Endothelial cell of umbilical vein (primary cell): ENCODE data around the gene RAB31. TPM values are rescaled to one million over a fixed set of nuclear protein-coding genes. Genes with fewer than 3 reads are reported as not detected.

ENCODE experiments used
- BruUV-seq: library from RNA; stranded (reverse); fragments of 400-500 nt; replicated peaks from 2 replicates; lab custom pipeline; 2021; lab: Mats Ljungman, UMichigan
- CTCF ChIA-PET: fragments of 300-600, 350-600 bp; sonication (Branson Sonifier 250); formaldehyde crosslinking; loops from one replicate; lab custom pipeline; 2021; ENCODE audit warnings: antibody characterized with exemption, inconsistent platforms; lab: Charles Lee
- POLR2A ChIA-PET: fragments of 300-600, 350-600 bp; sonication (Branson Sonifier 250); formaldehyde crosslinking; loops from one replicate; lab custom pipeline; 2021; ENCODE audit warnings: antibody characterized with exemption, inconsistent platforms; lab: Charles Lee
- DNase-seq: peaks from one replicate; pipeline ENCODE4 v3.0.0-alpha.2; 2011; ENCODE audit warnings: low read depth, low spot score
- FAIRE-seq: peaks from 2 replicates; lab custom pipeline; 2011; peaks lifted over from hg19 to GRCh38; lab: Jason Lieb, UNC
- H2AFZ ChIP-seq: 2 replicates; pipeline ENCODE4 v1.6.0; 2012; ENCODE audit warnings: low read depth, low read length, control low read depth, inconsistent platforms
- H3K27ac ChIP-seq: 2 replicates; pipeline ENCODE4 v1.5.1; 2011; ENCODE audit warnings: low read depth, mild to moderate bottlenecking, control low read depth, low read length, moderate library complexity; ENCODE audit not compliant: insufficient read depth
- H3K27me3 ChIP-seq, 2 experiments: 2 replicates each; pipeline versions ENCODE4 v1.6.0 to v1.6.1; 2011; ENCODE audit warnings: low read length in 2 of 2, mixed read lengths in 1 of 2; ENCODE audit not compliant: control insufficient read depth in 2 of 2, insufficient read depth in 2 of 2
- H3K36me3 ChIP-seq, 2 experiments: 2 replicates in 1 of 2; 3 replicates in 1 of 2; pipeline ENCODE4 v1.5.1; 2011; ENCODE audit warnings: low read length in 2 of 2, mild to moderate bottlenecking in 1 of 2, moderate library complexity in 1 of 2; ENCODE audit not compliant: control insufficient read depth in 2 of 2, insufficient read depth in 2 of 2; ENCODE audit errors: extremely low read depth in 1 of 2
- H3K4me1 ChIP-seq: 3 replicates; pipeline ENCODE4 v1.5.1; 2011; ENCODE audit warnings: mild to moderate bottlenecking, low read length; ENCODE audit not compliant: control insufficient read depth, insufficient read depth; ENCODE audit errors: extremely low read depth
- H3K4me2 ChIP-seq: 2 replicates; pipeline ENCODE4 v1.6.1; 2011; ENCODE audit warnings: low read length, control low read depth, mixed read lengths; ENCODE audit not compliant: insufficient read depth
- H3K4me3 ChIP-seq, 3 experiments: fragments of 200-600 bp in 1 of 3; sonication (generic), shearing (Covaris generic) in 1 of 3; replicated peaks in 1 of 3; 2 replicates each; pipeline ENCODE4 v1.5.1; 2011 to 2016; ENCODE audit warnings: control low read depth in 3 of 3, low read length in 3 of 3, mild to moderate bottlenecking in 2 of 3, inconsistent platforms in 1 of 3, low read depth in 1 of 3, moderate library complexity in 1 of 3; ENCODE audit not compliant: insufficient read depth in 1 of 3
- H3K79me2 ChIP-seq: 2 replicates; pipeline ENCODE4 v1.6.0; 2012; ENCODE audit warnings: low read length, inconsistent platforms; ENCODE audit not compliant: control insufficient read depth, insufficient read depth
- H3K9ac ChIP-seq: replicated peaks from 2 replicates; pipeline ENCODE3; 2011; ENCODE audit warnings: low read length, control low read depth; ENCODE audit not compliant: insufficient read depth; ENCODE audit errors: extremely low read depth
- H3K9me1 ChIP-seq: replicated peaks from 3 replicates; pipeline ENCODE4 v1.6.0; 2011; ENCODE audit warnings: mild to moderate bottlenecking, low read length; ENCODE audit not compliant: control insufficient read depth, insufficient read depth; ENCODE audit errors: extremely low read depth
- H3K9me3 ChIP-seq: replicated peaks from 2 replicates; pipeline ENCODE4 v1.5.1; 2012; ENCODE audit warnings: low read length, inconsistent platforms; ENCODE audit not compliant: control insufficient read depth, insufficient read depth
- H4K20me1 ChIP-seq: replicated peaks from 2 replicates; pipeline ENCODE3; 2011; ENCODE audit warnings: mild to moderate bottlenecking, low read length; ENCODE audit not compliant: control insufficient read depth, insufficient read depth; ENCODE audit errors: extremely low read depth
- EZH2 ChIP-seq: IDR thresholded peaks from 2 replicates; pipeline ENCODE4 v1.6.1; 2012; ENCODE audit warnings: borderline replicate concordance, low read depth, mild to moderate bottlenecking, moderate library complexity, low read length, inconsistent platforms; ENCODE audit not compliant: severe bottlenecking
- FOS ChIP-seq: IDR thresholded peaks from 2 replicates; pipeline ENCODE4 v1.6.1; 2011; ENCODE audit warnings: mild to moderate bottlenecking, low read length, moderate library complexity, borderline replicate concordance; ENCODE audit not compliant: insufficient read depth
- GATA2 ChIP-seq: IDR thresholded peaks from 2 replicates; pipeline ENCODE4 v1.7.0; 2011; ENCODE audit warnings: low read depth, mild to moderate bottlenecking, moderate library complexity, mixed read lengths, low read length; ENCODE audit not compliant: insufficient read length, insufficient read depth
- JUN ChIP-seq: IDR thresholded peaks from 2 replicates; pipeline ENCODE4 v1.6.1; 2011; ENCODE audit warnings: borderline replicate concordance, low read depth; ENCODE audit not compliant: insufficient read length, insufficient read depth
- MYC ChIP-seq: IDR thresholded peaks from one replicate; pipeline ENCODE4 v1.6.1; 2011; ENCODE audit warnings: mild to moderate bottlenecking, low read depth, low read length
- POLR2A ChIP-seq: IDR thresholded peaks from 2 replicates; pipeline ENCODE4 v1.6.1; 2012; ENCODE audit warnings: low read depth, mild to moderate bottlenecking, control low read depth, low read length
- POLR2AphosphoS5 ChIP-seq: IDR thresholded peaks from 2 replicates; pipeline ENCODE4 v1.6.1; 2012; ENCODE audit warnings: low read depth, mild to moderate bottlenecking, control low read depth, low read length, moderate library complexity; ENCODE audit not compliant: insufficient read depth
- dilution Hi-C: fragments of 300-500 bp; cut with MboI; formaldehyde crosslinking; loops from one replicate; pipeline ENCODE4 v1.15.0; 2019; ENCODE audit warnings: low sequenced_read_pairs; ENCODE audit not compliant: extremely low pct_ligation_motif_present
- intact Hi-C: fragments of 100-400 bp; cut with micrococcal nuclease; formaldehyde crosslinking; loops from one replicate; pipeline ENCODE4 v1.10.0; 2022
- polyA plus RNA-seq, 4 experiments: library from polyadenylated mRNA; depleted of rRNA in 3 of 4; stranded (reverse) in 3 of 4; unstranded in 1 of 4; fragments of >200 nt; gene quantifications; 2 replicates each; pipeline versions ENCODE4 v1.2.1 to v1.2.3, GENCODE V29; 2011 to 2012; ENCODE audit warnings: missing spikeins in 1 of 4
- total RNA-seq: library from RNA; stranded (reverse); gene quantifications from 2 replicates; pipeline ENCODE4 v1.2.3, GENCODE V29; 2021
- TF ChIP-seq, protein P1 (sequence below): IDR thresholded peaks from 2 replicates; pipeline ENCODE4 v1.6.1; 2011; ENCODE audit not compliant: insufficient read depth, insufficient read length
- TF ChIP-seq, protein P2 (sequence below), 2 donors: IDR thresholded peaks; 1 replicate in 1 of 2; 2 replicates in 1 of 2; pipeline ENCODE4 v1.5.1; 2011; ENCODE audit warnings: low read length in 2 of 2, mild to moderate bottlenecking in 2 of 2, moderate library complexity in 2 of 2, control low read depth in 1 of 2, inconsistent platforms in 1 of 2, low read depth in 1 of 2; ENCODE audit not compliant: insufficient read depth in 1 of 2; ENCODE audit errors: extremely low read depth in 1 of 2

RAB31 gene
- total and polyA plus RNA-seq, 2 donors (not counting 3 experiments of a cell fraction or from before 2014, with no cell fraction given) = 30.5 TPM

DNA sequence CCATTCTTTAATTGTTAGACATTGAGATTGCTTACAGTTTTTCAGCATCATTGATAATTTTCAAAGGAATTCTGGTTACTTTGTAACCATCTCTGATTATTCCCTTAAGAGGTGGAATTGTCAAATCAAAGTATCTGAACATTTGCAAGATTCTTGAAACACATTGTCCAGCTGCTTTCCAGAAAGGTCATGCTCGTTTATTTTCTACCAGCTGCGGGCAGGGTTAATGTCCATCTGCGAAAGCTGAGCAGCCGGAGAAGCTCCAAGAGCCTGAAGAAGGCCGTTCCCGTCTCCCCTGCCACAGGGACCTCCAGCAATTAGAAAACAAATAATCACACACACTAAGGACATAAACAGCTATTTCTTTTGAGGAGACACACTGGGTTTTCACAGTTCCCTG, 101.6 kb downstream of the RAB31 start:
- H3K27me3 ChIP-seq = no peaks in the 10 kb centered on the region
- CTCF ChIA-PET = no interaction called here
- no peak overlapping the region for H2AFZ ChIP-seq
- H3K4me3 ChIP-seq = no peak overlapping the region
- no peaks in the 10 kb centered on the region for H4K20me1 ChIP-seq
- DNase-seq = no peak
- FAIRE-seq = no peak
- no peaks in the 10 kb centered on the region for H3K36me3 ChIP-seq
- TF ChIP-seq MYC (no peak), FOS (no peak), POLR2AphosphoS5 (no peak), EZH2 (no peak), JUN (no peak), POLR2A (no peak), GATA2 (no peak)
- TF ChIP-seq, protein P1, sequence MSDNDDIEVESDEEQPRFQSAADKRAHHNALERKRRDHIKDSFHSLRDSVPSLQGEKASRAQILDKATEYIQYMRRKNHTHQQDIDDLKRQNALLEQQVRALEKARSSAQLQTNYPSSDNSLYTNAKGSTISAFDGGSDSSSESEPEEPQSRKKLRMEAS = no peak
- TF ChIP-seq, protein P2, sequence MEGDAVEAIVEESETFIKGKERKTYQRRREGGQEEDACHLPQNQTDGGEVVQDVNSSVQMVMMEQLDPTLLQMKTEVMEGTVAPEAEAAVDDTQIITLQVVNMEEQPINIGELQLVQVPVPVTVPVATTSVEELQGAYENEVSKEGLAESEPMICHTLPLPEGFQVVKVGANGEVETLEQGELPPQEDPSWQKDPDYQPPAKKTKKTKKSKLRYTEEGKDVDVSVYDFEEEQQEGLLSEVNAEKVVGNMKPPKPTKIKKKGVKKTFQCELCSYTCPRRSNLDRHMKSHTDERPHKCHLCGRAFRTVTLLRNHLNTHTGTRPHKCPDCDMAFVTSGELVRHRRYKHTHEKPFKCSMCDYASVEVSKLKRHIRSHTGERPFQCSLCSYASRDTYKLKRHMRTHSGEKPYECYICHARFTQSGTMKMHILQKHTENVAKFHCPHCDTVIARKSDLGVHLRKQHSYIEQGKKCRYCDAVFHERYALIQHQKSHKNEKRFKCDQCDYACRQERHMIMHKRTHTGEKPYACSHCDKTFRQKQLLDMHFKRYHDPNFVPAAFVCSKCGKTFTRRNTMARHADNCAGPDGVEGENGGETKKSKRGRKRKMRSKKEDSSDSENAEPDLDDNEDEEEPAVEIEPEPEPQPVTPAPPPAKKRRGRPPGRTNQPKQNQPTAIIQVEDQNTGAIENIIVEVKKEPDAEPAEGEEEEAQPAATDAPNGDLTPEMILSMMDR (IDR thresholded peaks at IDR 0.05; ENCODE audit: extremely low read depth in 1 of 2, insufficient read depth in 1 of 2, low read depth in 1 of 2, low read length in 2 of 2) = no peak
- peaks cover 5% of the 10 kb centered on the region for H3K4me1 ChIP-seq
- H3K79me2 ChIP-seq = no peaks in the 10 kb centered on the region
- no TSS peak for BruUV-seq
- H3K9ac ChIP-seq = no peak overlapping the region
- no peak overlapping the region for H3K27ac ChIP-seq
- no peaks in the 10 kb centered on the region for H3K9me3 ChIP-seq
- POLR2A ChIA-PET = no interaction called here
- no peaks in the 10 kb centered on the region for H3K9me1 ChIP-seq
- H3K4me2 ChIP-seq = no peak overlapping the region
- dilution Hi-C loops = no loop called here
- intact Hi-C loops = no loop called here
